ENCODE data around the gene PPTC7.
"Not testable (repeated sequence)": the region's sequence is repeated elsewhere in the genome, so short reads cannot be mapped to it uniquely, and the experiment has no call there.

Gene PPTC7

GRCh38 chr12:110564471-110564991 is 18.6 kb downstream of the PPTC7 start:
- Histone ChIP-seq H3K36me3 (ENCODE audit: control insufficient read depth in 2 of 2, insufficient read depth in 1 of 2, low read length in 2 of 2) (no peaks in the 10 kb centered on the region; a peak in 1 of 3 replicates), H3K27ac (ENCODE audit: extremely low read depth, low read depth, low read length) (no peak overlapping the region), H3K4me1 (ENCODE audit: control insufficient read depth, insufficient read depth, low read length) (peaks cover 13% of the 10 kb centered on the region), H3K4me3 (ENCODE audit: low read depth, low read length) (no peak overlapping the region), H3K9me3 (ENCODE audit: control insufficient read depth, insufficient read depth, low read depth, low read length) (no peaks in the 10 kb centered on the region; the same call in 1 of the 2 replicates)
- ChIA-PET POLR2A (no interaction called here), CTCF (interaction anchor here (1.7 kb wide), 1 partner anchor 16 kb away, joined by 5 read pairs; no protein-coding TSS in a partner anchor)
- TF ChIP-seq ZNF843 (tag by site-specific recombination; IDR thresholded peaks at IDR 0.05) (0 out of 2 replicates have a peak, but pooled peaks have one; percentile 22), ZNF239 (tag by site-specific recombination; IDR thresholded peaks at IDR 0.05) (no peak), ZNF654 (tag by site-specific recombination; IDR thresholded peaks at IDR 0.05; ENCODE audit: low read depth) (no peak), YY2 (tag by site-specific recombination; IDR thresholded peaks at IDR 0.05) (no peak), ZNF600 (tag by site-specific recombination; IDR thresholded peaks at IDR 0.05) (peak; percentile 57), ZNF585B (tag by site-specific recombination; IDR thresholded peaks at IDR 0.05) (no peak), SP7 (tag by site-specific recombination; IDR thresholded peaks at IDR 0.05) (peak; percentile 73), ZNF324 (tag by site-specific recombination; IDR thresholded peaks at IDR 0.05) (no peak), ZNF658 (tag by site-specific recombination; IDR thresholded peaks at IDR 0.05) (no peak)
- TF ChIP-seq, protein P1, sequence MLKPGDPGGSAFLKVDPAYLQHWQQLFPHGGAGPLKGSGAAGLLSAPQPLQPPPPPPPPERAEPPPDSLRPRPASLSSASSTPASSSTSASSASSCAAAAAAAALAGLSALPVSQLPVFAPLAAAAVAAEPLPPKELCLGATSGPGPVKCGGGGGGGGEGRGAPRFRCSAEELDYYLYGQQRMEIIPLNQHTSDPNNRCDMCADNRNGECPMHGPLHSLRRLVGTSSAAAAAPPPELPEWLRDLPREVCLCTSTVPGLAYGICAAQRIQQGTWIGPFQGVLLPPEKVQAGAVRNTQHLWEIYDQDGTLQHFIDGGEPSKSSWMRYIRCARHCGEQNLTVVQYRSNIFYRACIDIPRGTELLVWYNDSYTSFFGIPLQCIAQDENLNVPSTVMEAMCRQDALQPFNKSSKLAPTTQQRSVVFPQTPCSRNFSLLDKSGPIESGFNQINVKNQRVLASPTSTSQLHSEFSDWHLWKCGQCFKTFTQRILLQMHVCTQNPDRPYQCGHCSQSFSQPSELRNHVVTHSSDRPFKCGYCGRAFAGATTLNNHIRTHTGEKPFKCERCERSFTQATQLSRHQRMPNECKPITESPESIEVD (tag by site-specific recombination; IDR thresholded peaks at IDR 0.05) = peak; percentile 3; the same call in 1 of the 2 replicates

- CTCF ChIA-PET = interaction anchor here (0.6 to 0.7 kb wide), 2 partner anchors 42 to 1327 kb away, joined by 4 read pairs; no protein-coding TSS in a partner anchor
- H3K36me3 ChIP-seq (ENCODE audit: control insufficient read depth in 2 of 2, insufficient read depth in 1 of 2, low read length in 2 of 2) = no peaks in the 10 kb centered on the region; a peak in 1 of 3 replicates
- H3K4me1 ChIP-seq (ENCODE audit: control insufficient read depth, insufficient read depth, low read length) = peaks cover 13% of the 10 kb centered on the region
- POLR2A ChIA-PET = interaction anchor here (0.7 to 1.3 kb wide), 2 partner anchors 15 to 465 kb away, joined by 5 read pairs; no protein-coding TSS in a partner anchor
- H3K9me3 ChIP-seq (ENCODE audit: control insufficient read depth, insufficient read depth, low read depth, low read length) = no peaks in the 10 kb centered on the region
- no peak overlapping the region for H3K27ac ChIP-seq (ENCODE audit: extremely low read depth, low read depth, low read length)
- TF ChIP-seq, protein P1 (tag by site-specific recombination; IDR thresholded peaks at IDR 0.05) = peak; percentile 65; the same call in 1 of the 2 replicates
- TF ChIP-seq ZNF19 (tag by site-specific recombination; IDR thresholded peaks at IDR 0.05; ENCODE audit: low read depth) (no peak), ZNF600 (tag by site-specific recombination; IDR thresholded peaks at IDR 0.05) (0 out of 2 replicates have a peak, but pooled peaks have one; percentile 16), OSR2 (tag by site-specific recombination; IDR thresholded peaks at IDR 0.05) (peak; percentile 52; the same call in 1 of the 2 replicates), PBX3 (CRISPR knock-in tag; IDR thresholded peaks at IDR 0.05) (no peak), SP7 (tag by site-specific recombination; IDR thresholded peaks at IDR 0.05) (peak; percentile 97)
- no peak overlapping the region for H3K4me3 ChIP-seq (ENCODE audit: low read depth, low read length)
Measured at GRCh38 chr12:110563702-110564470, 19.2 kb downstream of the PPTC7 start.

DNA sequence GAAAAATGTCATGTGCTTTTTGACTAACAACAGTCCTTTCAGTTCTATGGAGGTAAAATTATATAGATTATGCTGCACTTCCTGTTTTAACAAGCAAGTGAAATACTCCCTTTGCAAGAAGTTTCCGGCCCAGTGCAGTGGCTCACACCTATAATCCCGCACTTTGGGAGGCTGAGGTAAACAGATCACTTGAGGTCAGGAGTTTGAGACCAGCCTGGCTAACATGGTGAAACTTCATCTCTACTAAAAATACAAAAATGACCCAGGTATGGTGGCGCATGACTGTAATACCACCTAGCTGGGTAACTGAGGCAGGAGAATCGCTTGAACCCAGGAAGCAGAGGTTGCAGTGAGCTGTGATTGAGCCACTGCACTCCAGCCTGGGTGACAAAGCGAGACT is 20.7 kb downstream of the PPTC7 start:
- H3K36me3 ChIP-seq (ENCODE audit: control insufficient read depth in 2 of 2, insufficient read depth in 1 of 2, low read length in 2 of 2); H3K27ac ChIP-seq (ENCODE audit: extremely low read depth, low read depth, low read length); H3K4me3 ChIP-seq (ENCODE audit: low read depth, low read length); H3K9me3 ChIP-seq (ENCODE audit: control insufficient read depth, insufficient read depth, low read depth, low read length): not testable (repeated sequence)
- peaks cover 13% of the 10 kb centered on the region for H3K4me1 ChIP-seq (ENCODE audit: control insufficient read depth, insufficient read depth, low read length)
- ChIA-PET POLR2A (interaction anchor here (0.8 to 1.5 kb wide), 2 partner anchors 19 to 94 kb away, joined by 3 read pairs; partner anchors contain the start of genes FAM216A and GPN3), CTCF (interaction anchor here (0.7 to 1.0 kb wide), 2 partner anchors 13 to 54 kb away, joined by 3 read pairs; no protein-coding TSS in a partner anchor)
- TF ChIP-seq WT1 (tag by site-specific recombination; IDR thresholded peaks at IDR 0.05) = peak; percentile 57; the same call in 1 of the 2 replicates
- TF ChIP-seq, protein P1 (tag by site-specific recombination; IDR thresholded peaks at IDR 0.05) = peak; percentile 35
